Breast epithelium (tissue), 3 donors: ENCODE results near the gene SUV39H2.

Source experiments
- POLR2AphosphoS5 ChIP-seq, 3 donors: sonication (generic); formaldehyde crosslinking; IDR thresholded peaks; one replicate each; pipeline ENCODE4 v1.6.1; 2017; ENCODE audit warnings: antibody characterized with exemption in 3 of 3
- TF ChIP-seq, protein P1 (sequence below), 3 donors: fragments of 450-650 bp; IDR thresholded peaks; one replicate each; pipeline ENCODE4 v1.5.1; 2016 to 2017; ENCODE audit warnings: antibody characterized with exemption in 3 of 3, mild to moderate bottlenecking in 3 of 3, moderate library complexity in 3 of 3

DNA sequence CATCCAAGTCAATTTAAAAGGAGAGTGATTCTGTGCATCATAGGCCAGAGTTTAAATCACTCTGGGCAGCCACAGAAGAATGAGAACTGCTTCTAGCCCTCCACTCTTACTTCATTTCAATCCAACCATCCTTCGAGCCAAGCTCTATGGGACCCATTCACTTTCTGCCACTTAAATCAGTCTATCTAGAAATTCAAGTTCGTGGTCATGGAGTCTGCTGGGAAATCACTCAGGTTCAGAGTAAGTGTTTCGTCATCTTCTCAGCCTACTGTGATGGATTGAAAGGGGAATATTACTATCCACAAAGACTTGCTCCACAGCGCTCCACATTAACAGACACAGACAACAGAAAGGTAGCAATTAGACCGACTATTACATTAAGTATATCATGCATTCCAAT is 70.6 kb downstream of the SUV39H2 start:
- TF ChIP-seq, protein P1, sequence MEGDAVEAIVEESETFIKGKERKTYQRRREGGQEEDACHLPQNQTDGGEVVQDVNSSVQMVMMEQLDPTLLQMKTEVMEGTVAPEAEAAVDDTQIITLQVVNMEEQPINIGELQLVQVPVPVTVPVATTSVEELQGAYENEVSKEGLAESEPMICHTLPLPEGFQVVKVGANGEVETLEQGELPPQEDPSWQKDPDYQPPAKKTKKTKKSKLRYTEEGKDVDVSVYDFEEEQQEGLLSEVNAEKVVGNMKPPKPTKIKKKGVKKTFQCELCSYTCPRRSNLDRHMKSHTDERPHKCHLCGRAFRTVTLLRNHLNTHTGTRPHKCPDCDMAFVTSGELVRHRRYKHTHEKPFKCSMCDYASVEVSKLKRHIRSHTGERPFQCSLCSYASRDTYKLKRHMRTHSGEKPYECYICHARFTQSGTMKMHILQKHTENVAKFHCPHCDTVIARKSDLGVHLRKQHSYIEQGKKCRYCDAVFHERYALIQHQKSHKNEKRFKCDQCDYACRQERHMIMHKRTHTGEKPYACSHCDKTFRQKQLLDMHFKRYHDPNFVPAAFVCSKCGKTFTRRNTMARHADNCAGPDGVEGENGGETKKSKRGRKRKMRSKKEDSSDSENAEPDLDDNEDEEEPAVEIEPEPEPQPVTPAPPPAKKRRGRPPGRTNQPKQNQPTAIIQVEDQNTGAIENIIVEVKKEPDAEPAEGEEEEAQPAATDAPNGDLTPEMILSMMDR (IDR thresholded peaks at IDR 0.05): no peak
- TF ChIP-seq POLR2AphosphoS5 (IDR thresholded peaks at IDR 0.05): no peak
